Left lung (tissue), 10 donors: ENCODE measurements around the gene MANSC1. TPM values are rescaled to one million over a fixed set of nuclear protein-coding genes. Genes with fewer than 3 reads are reported as not detected.

ENCODE experiments used
- ATAC-seq: fragments of 200-7000 bp; cut with Tn5 transposase; one replicate; pipeline ENCODE4 v1.9.1; 2020; ENCODE audit warnings: moderate library complexity
- DNase-seq, 4 donors: peaks; one replicate each; pipeline ENCODE4 v3.0.0-alpha.2; 2013 to 2020
- H3K27ac ChIP-seq, 2 donors: fragments of 200-600 bp; sonication (generic) in 1 of 2; one replicate each; pipeline versions ENCODE4 v1.5.0 to v1.8.0; 2020 to 2021
- H3K27me3 ChIP-seq, 2 donors: fragments of 200-600 bp; sonication (generic) in 1 of 2; one replicate each; pipeline versions ENCODE4 v1.5.0 to v1.8.0; 2020 to 2021
- H3K36me3 ChIP-seq, 2 donors: fragments of 200-600 bp; sonication (generic) in 1 of 2; one replicate each; pipeline versions ENCODE4 v1.5.0 to v1.8.0; 2020 to 2021
- H3K4me1 ChIP-seq, 2 donors: fragments of 200-600 bp; one replicate each; pipeline ENCODE4 v1.8.0; 2021
- H3K4me3 ChIP-seq, 2 donors: fragments of 200-600 bp; sonication (generic) in 1 of 2; one replicate each; pipeline versions ENCODE4 v1.5.0 to v1.8.0; 2020 to 2021; ENCODE audit warnings: mild to moderate bottlenecking in 1 of 2
- H3K9me3 ChIP-seq, 2 donors: fragments of 200-600 bp; sonication (generic) in 1 of 2; one replicate each; pipeline versions ENCODE4 v1.5.0 to v1.8.0; 2020 to 2021
- CTCF ChIP-seq, 2 donors: fragments of 200-600 bp; sonication (generic) in 1 of 2; IDR thresholded peaks; one replicate each; pipeline versions ENCODE4 v1.5.0 to v1.8.0; 2021; ENCODE audit warnings: antibody characterized with exemption in 2 of 2
- intact Hi-C, 2 donors: fragments of 100-400 bp; cut with DNase I; formaldehyde crosslinking; loops; one replicate each; pipeline versions ENCODE4 v1.11.2 to v1.14.2; 2022
- polyA plus RNA-seq, 6 donors: library from polyadenylated mRNA; unstranded; fragments of 120-200 nt; gene quantifications; one replicate each; pipeline ENCODE4 v1.2.1, GENCODE V29; 2013; ENCODE audit not compliant: insufficient read length in 6 of 6
- total RNA-seq, 2 donors: library from RNA; stranded (reverse); fragmentation: NEBNext Ultra II Directional; extraction: Animal tissue kit (Norgen Biotek cat#: 25700); gene quantifications; one replicate each; pipeline ENCODE4 v1.2.1, GENCODE V29; 2021
- donor health status: DM: no; HTN: yes; CAD: no.
- donor health status: DM: no; HTN: no; CAD: no.

MANSC1 gene
- total and polyA plus RNA-seq, 8 donors, result 24.7 to 32.0 (median 29.3) TPM

GRCh38 chr12:12305568-12306300 is 44.3 kb downstream of the MANSC1 start:
- DNase-seq (peak in 1 of 4 donors; percentile 24), ATAC-seq (peak; percentile 81)

GRCh38 chr12:12302976-12303375 is 47.1 kb downstream of the MANSC1 start:
- Histone ChIP-seq H3K36me3 (no peaks in the 10 kb centered on the region), H3K4me1 (no peaks in the 10 kb centered on the region), H3K4me3 (no peak overlapping the region), H3K9me3 (no peaks in the 10 kb centered on the region), H3K27me3 (no peaks in the 10 kb centered on the region), H3K27ac (no peak overlapping the region)
- no peak for TF ChIP-seq CTCF (IDR thresholded peaks at IDR 0.05)
- ATAC-seq (no peak), DNase-seq (no peak)
- intact Hi-C loops, result no loop called here

More at GRCh38 chr12:12305568-12306300, 44.3 kb downstream of the MANSC1 start:
- no peak for TF ChIP-seq CTCF (IDR thresholded peaks at IDR 0.05)
- H3K4me1 ChIP-seq, result no peaks in the 10 kb centered on the region
- peak overlapping the region; percentile 13 to 26 for H3K27ac ChIP-seq
- no peaks in the 10 kb centered on the region for H3K36me3 ChIP-seq
- no peaks in the 10 kb centered on the region for H3K27me3 ChIP-seq
- no peak overlapping the region for H3K4me3 ChIP-seq
- H3K9me3 ChIP-seq, result no peaks in the 10 kb centered on the region
- intact Hi-C loops, result no loop called here

- no peaks in the 10 kb centered on the region for H3K27me3 ChIP-seq
Measured at GRCh38 chr12:12301122-12301521, 48.9 kb downstream of the MANSC1 start.

GRCh38 chr12:12297201-12297830 is 52.7 kb downstream of the MANSC1 start:
- Histone ChIP-seq H3K27me3 (no peaks in the 10 kb centered on the region), H3K4me1 (peaks cover 0 to 4% of the 10 kb centered on the region in 2 donors), H3K4me3 (no peak overlapping the region), H3K9me3 (no peaks in the 10 kb centered on the region), H3K36me3 (no peaks in the 10 kb centered on the region), H3K27ac (no peak overlapping the region)
- no peak for TF ChIP-seq CTCF (IDR thresholded peaks at IDR 0.05)
- DNase-seq (no peak), ATAC-seq (no peak)
- intact Hi-C loops, result no loop called here

More at GRCh38 chr12:12301122-12301521, 48.9 kb downstream of the MANSC1 start:
- no peaks in the 10 kb centered on the region for H3K4me1 ChIP-seq
- no peak overlapping the region for H3K4me3 ChIP-seq
- intact Hi-C loops, result no loop called here
- H3K36me3 ChIP-seq, result no peaks in the 10 kb centered on the region
- no peak overlapping the region for H3K27ac ChIP-seq
- TF ChIP-seq CTCF (IDR thresholded peaks at IDR 0.05), result no peak
- DNase-seq (no peak), ATAC-seq (no peak)
- no peaks in the 10 kb centered on the region for H3K9me3 ChIP-seq

- Histone ChIP-seq H3K27me3 (no peaks in the 10 kb centered on the region), H3K27ac (no peak overlapping the region), H3K9me3 (no peaks in the 10 kb centered on the region), H3K4me1 (peaks cover 0 to 4% of the 10 kb centered on the region in 2 donors), H3K4me3 (no peak overlapping the region), H3K36me3 (no peaks in the 10 kb centered on the region)
- DNase-seq (no peak), ATAC-seq (peak; percentile 62)
- no peak for TF ChIP-seq CTCF (IDR thresholded peaks at IDR 0.05)
- intact Hi-C loops, result no loop called here
Measured at GRCh38 chr12:12294215-12295005, 55.6 kb downstream of the MANSC1 start.
